Raji (cell line): ENCODE measurements around the gene CYP46A1.

Source experiments
- POLR2A ChIP-seq: IDR thresholded peaks from 2 replicates; pipeline ENCODE4 v1.6.1; 2011; ENCODE audit warnings: low read depth, low read length, control low read depth; ENCODE audit not compliant: insufficient read depth

The CYP46A1 gene

DNA sequence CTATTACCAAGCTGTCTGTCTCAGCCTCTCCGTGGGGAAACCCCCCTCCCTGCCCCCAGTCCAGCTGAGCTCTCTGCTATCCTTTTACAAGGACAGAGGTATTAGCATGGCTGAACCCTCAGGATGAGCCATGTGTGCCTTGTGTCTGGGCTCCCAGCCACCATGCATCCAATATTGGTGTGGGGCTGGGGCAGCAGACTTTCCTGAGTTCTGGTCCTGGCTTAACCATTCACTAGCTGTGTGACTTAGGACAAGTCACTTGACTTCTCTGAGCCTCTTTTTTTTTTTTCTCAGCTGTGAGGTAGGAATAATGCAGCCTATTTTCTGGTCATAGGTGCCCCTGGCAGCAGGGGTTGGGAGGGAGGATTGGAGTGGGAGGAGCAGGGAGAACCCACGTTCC, 17.1 kb upstream of the CYP46A1 start:
- TF ChIP-seq POLR2A: no peak

DNA sequence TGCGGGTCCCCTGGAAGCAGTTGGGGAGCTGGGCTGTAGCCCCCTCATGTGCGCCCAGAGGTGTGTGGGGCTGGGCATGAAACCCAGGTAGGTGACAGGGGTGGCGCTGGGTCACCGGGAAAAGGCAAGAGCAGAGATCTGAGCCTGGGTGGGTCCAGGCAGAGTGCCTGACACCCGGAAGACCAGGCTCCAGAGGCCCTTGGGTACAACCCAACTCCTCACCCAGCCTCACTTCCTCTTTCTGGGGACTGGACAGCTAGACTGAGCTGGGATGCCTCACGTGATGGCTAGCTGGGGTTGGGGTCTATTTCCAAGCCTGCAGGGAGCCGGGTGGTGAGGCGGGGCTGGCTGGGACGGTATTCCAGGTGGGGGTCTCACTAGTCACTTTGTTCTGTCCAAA, 16.3 kb upstream of the CYP46A1 start:
- no peak for TF ChIP-seq POLR2A

- no peak for TF ChIP-seq POLR2A
Observed at GRCh38 chr14:99668307-99669295, 15.5 kb upstream of the CYP46A1 start.

GRCh38 chr14:99670361-99671234, 13.5 kb upstream of the CYP46A1 start:
- TF ChIP-seq POLR2A: no peak

- no peak for TF ChIP-seq POLR2A
Observed at GRCh38 chr14:99671235-99672224, 12.6 kb upstream of the CYP46A1 start.

DNA sequence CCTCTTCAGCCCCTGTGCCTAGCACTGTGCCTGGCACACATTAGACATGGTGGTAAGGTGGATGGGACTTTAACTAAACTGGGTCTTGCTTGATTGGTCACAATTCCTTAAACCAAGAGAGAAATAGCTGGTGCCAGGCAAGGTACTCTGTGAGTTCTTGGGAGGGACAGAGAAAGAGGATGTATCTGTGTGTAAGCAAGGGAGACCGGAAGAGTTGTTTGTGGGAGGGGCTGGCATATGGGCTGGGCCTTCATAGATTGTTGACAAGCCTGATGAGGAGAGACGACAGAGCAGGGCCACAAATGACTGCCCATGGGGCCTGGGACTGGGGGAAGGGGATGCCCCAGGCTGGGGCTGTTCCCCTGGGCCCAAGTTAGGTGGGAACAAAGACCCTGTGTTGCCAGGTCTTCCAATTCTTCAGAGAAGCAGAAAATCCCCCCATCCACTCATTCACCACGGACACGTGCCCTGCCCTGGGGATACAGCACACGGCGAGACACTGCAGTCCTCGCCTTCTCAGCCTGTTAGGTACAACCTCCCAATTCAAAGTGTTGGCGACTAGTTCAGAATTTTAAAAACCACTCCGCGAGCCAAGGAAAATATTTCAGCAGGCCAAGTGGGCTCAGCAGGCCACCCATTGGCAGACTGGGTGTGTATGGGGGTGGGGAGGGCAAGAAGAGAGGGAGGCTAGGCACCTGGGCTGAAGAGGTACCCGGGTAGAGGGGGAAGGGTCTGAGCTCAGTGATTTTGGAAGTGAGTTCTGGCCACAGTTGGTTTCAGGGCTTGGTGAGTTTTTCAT, 11.4 kb upstream of the CYP46A1 start:
- no peak for TF ChIP-seq POLR2A

DNA sequence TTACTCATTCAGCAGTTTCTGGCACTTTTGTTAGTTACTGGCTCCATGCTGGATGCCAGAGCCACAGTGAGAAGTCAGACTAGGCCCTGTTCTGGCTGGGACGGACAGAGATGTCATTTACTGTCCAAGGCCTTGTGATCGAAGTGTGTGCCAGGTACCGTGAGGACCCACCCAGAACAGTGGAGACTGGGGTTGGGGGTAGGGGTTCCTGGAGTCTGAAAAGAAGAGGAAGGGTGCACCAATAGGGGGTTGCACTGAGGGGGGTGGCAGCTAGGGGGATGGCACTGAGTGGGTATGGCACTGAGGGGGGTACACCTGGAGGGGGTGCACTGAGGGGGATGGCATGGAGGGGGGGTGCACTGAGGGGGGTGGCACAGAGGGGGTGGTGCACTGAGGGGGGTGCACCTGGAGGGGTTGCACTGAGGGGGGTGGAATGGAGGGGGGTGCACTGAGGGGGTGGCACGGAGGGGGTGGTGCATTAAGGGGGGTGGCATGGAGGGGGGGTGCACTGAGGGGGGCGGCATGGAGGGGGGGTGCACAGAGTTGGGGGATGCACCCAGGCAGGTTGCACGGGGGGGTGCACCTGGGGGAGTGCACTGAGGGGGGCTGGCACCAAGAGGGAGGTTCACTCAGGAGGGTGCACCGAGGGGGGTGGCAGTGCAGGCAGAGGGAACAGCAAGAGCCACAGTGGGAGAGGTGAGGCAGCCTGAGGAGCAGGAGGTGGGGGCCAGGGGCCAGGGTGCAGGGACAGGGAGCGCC, 10.6 kb upstream of the CYP46A1 start:
- TF ChIP-seq POLR2A: no peak

DNA sequence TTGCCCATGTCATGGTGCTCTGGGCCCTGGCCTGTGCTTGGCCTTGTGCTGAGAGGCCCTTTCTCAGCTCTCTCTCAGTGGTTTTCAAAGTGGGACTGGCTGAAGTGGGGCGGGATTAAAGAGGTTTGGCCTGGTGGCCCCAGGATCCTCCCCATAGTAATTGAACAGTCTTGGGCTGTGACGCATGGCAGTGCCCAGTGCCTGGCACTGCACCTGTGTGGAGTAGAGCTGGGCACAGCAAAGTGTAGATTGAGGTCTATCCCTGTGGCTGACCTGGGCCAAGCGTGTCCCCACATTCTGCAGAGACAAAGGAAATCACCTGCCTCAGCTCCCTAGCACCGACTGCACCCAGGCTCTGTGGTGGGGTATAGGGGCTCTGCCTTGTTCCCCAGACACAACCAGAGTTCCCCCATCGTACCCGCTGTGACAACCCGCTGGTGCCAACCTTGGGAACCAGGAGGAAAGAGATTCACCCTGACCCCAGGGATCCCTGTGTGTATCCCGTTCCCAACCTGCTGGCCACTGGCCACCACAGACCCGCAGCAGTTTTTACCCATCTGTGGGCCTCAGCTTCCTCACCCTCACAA, 9.9 kb upstream of the CYP46A1 start:
- no peak for TF ChIP-seq POLR2A

- TF ChIP-seq POLR2A: no peak
Observed at GRCh38 chr14:99674776-99675381, 9.2 kb upstream of the CYP46A1 start.

DNA sequence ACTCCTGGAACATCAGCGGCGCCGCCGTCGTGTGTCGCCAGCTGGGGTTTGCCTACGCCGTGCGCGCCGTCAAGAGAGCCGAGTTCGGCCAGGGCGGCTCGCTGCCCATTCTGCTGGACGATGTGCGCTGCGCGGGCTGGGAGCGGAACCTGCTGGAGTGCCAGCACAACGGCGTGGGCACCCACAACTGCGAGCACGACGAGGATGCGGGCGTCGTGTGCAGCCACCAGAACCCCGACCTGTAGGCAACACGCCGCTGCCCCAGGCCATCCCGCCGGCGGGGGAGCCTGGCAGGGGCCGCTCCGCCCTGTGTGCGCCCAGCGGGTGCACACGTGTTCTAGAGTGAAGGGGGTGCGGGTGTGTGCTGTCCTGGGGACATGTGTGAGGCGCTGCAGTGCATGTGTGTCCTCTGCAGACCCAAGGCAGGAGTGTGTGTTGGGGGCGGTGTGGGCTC, 8.7 kb upstream of the CYP46A1 start:
- TF ChIP-seq POLR2A: no peak

DNA sequence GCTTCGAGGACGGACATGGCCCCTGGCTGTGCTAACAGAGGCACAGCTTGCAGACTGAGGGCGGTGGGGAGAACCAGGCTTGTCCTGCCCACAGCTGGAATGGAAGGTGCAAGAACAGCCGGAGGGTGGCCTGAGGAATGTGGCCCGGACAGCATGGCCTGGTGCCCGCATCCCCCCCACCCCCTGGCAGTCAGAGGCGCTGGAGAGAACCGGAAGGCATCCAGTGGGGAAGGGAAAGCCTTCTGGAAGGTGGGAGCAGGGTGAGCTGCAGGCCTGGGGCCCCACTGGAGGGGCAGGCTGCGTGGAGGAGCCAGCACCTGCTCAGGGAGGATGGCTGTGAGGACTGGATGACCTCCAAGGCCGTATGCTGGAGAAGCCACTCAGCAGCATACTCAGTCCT, 8.1 kb upstream of the CYP46A1 start:
- no peak for TF ChIP-seq POLR2A

DNA sequence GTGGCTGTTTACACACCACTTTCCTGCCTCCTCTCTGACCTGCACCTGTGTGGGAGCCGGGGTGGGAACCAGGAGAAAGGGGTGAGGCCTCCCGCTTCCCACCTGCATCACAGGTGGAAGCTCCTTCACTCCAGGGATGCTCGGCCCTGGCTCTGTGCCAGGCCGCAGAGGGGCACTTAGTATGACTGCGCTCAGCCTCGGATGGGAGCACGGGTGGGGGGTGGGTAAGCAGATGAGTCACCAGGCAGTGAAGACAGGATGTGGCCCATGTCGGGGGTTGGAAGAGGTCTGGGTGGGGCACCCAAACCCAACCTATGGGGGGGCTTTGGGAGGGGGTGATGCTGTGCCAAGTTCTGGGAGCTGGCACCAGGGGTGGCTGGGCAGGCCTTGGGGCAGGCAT, 7.4 kb upstream of the CYP46A1 start:
- TF ChIP-seq POLR2A: no peak
